Head of caudate nucleus (tissue), 42 donors: ENCODE results near the gene PEX11B.

Experiments
- DNase-seq, 42 donors: peaks; one replicate each; pipeline versions ENCODE4 v3.0.0 to v3.0.0-alpha.2; 2020 to 2021; ENCODE audit warnings: mixed read lengths in 7 of 42
- intact Hi-C: fragments of 100-400 bp; cut with DNase I; formaldehyde crosslinking; loops from one replicate; pipeline ENCODE4 v1.15.0; 2022

The PEX11B gene

GRCh38 chr1:145918992-145919939, 749 bp upstream of the PEX11B start:
- intact Hi-C loops: no loop called here
- peak in 39 of 42 donors; percentile 7 to 66 (median 39) for DNase-seq

DNA sequence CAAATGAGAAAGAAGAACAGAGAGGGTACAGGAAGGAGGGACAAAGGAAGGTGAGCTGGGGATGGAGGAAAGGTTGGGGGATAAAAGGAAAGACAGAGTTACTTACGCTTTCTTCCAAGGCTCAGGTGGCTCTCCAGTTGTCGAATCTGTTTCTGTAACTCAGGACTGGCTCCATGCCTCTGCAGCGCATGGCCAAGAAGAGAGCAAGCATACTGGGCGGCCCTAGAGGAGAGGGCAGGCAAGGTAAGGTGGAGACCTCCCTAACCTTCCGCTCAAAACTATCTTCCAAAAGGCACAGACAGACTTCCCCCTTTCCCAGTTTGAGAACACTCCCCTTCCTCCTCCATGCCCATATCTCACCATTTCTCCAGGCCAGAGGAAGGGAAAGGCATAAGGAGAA, 922 bp downstream of the PEX11B start:
- DNase-seq: no peak
- intact Hi-C loops: no loop called here

GRCh38 chr1:145916745-145917144, 1.8 kb downstream of the PEX11B start:
- intact Hi-C loops: no loop called here
- DNase-seq: no peak

- intact Hi-C loops: no loop called here
- DNase-seq: no peak
Observed at GRCh38 chr1:145912128-145912641, 6.3 kb downstream of the PEX11B start.

- intact Hi-C loops: no loop called here
- DNase-seq: no peak
Observed at GRCh38 chr1:145908653-145909052, 9.9 kb downstream of the PEX11B start.

- intact Hi-C loops: no loop called here
- no peak for DNase-seq
Observed at GRCh38 chr1:145906954-145907753, 11.4 kb downstream of the PEX11B start.

DNA sequence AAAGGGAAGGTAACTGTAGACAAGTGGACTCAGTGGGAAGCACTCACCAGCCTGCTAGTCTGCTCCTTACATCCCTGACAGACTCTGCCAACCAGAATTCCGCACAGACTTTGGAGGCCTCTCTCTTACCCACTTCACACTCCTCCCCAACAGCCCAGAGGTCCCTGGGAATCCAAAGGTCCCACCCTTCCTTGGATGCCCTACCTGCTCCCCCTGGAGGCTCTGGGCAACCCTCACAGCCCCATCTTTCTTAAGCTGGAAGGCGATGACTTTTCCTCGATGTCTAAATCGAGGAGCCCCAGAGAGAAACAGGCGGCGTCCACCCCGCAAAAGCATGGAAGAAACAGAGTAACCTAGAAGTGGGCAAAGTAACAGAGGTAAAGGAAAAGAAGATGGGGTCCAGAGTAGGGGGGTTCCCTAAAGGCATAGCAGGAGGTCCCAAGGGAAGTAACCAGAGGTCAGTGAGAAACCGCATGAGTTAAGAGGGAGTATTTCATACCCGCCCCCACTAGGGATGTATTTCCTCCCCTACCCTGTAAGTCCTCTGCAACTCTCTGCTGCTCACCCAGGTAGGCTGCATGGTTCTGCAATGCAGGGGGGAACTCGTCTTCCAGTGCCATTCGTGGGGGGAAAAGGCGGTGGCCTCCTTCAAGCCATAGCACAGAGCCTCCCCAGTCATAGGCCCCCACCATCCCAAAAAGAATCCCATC, 17.1 kb downstream of the PEX11B start:
- intact Hi-C loops: no loop called here
- DNase-seq: no peak

GRCh38 chr1:145898756-145899155, 19.8 kb downstream of the PEX11B start:
- intact Hi-C loops: loop anchor here (10.0 kb wide), 1 partner anchor 116 kb away; no protein-coding TSS in a partner anchor

DNA sequence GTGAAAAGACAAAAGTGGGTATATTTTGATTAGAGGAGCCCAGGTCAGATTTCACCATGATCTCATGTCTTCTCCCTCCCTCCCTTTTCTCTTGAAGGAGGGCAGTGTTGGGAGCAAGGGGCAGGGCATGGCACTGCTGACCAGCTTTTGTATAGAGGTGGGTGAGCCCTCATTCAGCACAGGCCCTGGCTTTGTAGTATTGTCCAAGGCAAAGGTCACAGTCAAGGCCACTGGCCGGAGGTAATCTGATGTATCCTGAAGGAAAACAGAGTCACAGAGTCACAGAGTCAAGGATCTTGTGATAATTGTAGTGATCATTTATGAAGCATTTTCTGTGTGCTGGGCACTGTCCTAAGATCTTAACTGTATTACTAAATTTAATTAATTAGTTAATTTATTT, 20.5 kb downstream of the PEX11B start:
- intact Hi-C loops: loop anchor here (10.0 kb wide), 1 partner anchor 117 kb away; no protein-coding TSS in a partner anchor
- no peak for DNase-seq

More at GRCh38 chr1:145898756-145899155, 19.8 kb downstream of the PEX11B start:
- no peak for DNase-seq

GRCh38 chr1:145895471-145895870, 23.0 kb downstream of the PEX11B start:
- no peak for DNase-seq

DNA sequence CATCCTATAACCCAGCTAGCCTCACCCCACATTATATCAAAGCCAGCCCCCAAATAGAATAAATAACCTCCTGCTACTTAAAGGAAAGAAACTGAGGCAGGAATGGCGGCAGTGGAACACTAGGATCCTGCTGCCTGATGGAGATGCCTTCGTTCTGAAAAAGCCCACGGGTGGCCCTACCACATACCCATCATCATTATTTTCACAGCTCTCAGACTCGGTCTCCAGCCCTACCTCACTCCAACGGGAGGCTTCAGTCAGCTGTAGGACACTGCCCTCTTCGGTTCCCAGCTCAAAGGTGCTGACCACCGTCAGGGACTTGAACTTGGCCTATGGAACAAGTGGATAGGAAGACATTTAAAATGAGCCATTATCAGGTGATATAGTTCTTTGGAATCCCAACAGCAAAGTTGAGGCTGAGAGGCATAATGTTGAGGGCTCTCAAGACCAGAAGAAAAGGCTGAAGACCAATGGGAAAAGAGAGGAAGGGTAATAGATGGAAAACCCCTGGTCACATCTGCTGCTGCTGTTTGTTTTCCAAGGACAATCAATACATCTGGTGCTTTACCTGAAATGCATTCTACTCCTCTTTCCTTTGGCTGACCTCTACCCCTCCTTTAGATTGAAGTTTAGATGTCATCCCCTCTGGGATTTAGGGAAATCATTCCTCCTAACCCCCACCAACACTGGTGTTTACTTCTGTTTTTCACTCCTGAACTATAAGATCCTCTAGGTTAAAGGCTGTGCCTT, 25.0 kb downstream of the PEX11B start:
- intact Hi-C loops: loop anchor here (10.0 kb wide), 1 partner anchor 121 kb away; no protein-coding TSS in a partner anchor
- no peak for DNase-seq

More at GRCh38 chr1:145895471-145895870, 23.0 kb downstream of the PEX11B start:
- intact Hi-C loops: loop anchor here (10.0 kb wide), 1 partner anchor 119 kb away; no protein-coding TSS in a partner anchor

DNA sequence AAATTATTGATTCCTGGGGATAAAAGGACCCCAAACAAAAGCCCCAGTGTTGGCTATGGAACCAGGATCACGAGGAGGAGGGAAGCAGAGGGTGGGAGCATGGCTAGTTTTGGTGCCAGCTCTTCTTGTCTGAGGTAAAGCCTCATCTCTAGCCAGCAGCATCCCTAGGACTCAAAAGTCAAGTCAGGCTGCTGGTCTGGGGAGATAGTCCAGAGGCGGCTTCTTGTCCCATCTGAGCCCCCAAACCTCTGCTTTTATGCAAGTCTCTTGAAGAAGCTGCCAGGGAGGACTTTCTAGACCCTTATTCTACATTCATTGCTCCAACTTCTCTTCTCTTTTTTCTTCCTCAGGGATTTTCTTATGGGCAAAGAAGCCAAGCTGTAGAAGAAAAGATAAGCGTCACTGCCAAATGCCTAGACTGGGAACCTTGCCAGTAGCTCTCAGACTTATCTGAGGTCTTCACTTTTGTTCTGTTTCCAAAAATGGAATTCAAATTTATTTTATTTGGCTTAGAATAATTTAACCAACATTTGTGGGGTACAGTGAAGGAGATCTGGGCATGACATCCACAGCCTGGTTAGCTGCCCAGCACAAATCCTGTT, 25.9 kb downstream of the PEX11B start:
- no peak for DNase-seq
- intact Hi-C loops: loop anchor here (10.0 kb wide), 1 partner anchor 122 kb away; no protein-coding TSS in a partner anchor

GRCh38 chr1:145891587-145892485, 26.7 kb downstream of the PEX11B start:
- intact Hi-C loops: loop anchor here (10.0 kb wide), 1 partner anchor 123 kb away; no protein-coding TSS in a partner anchor
- DNase-seq: peak; percentile 85 to 97 (median 92)

DNA sequence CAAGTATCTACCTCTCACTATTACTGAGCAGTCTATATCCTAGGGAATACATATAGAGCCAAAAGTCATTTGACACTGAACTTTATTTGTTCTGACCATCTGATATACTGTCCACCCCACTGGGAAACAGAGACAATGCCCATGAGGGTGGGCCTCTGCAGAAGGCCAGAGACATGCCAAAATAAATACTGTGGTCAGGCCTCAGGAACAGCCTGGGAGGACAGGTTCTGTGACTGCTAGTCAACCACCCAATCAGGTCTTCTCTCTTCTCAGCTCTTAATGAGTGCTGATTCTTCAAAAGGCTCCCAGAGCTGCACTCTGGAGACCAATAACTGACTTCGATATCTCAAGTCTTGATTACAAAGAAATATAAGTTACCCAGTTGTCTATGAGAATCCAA, 27.4 kb downstream of the PEX11B start:
- no peak for DNase-seq
- intact Hi-C loops: loop anchor here (10.0 kb wide), 1 partner anchor 124 kb away; no protein-coding TSS in a partner anchor

GRCh38 chr1:145889722-145890121, 28.8 kb downstream of the PEX11B start:
- intact Hi-C loops: loop anchor here (10.0 kb wide), 1 partner anchor 125 kb away; no protein-coding TSS in a partner anchor
- DNase-seq: no peak

DNA sequence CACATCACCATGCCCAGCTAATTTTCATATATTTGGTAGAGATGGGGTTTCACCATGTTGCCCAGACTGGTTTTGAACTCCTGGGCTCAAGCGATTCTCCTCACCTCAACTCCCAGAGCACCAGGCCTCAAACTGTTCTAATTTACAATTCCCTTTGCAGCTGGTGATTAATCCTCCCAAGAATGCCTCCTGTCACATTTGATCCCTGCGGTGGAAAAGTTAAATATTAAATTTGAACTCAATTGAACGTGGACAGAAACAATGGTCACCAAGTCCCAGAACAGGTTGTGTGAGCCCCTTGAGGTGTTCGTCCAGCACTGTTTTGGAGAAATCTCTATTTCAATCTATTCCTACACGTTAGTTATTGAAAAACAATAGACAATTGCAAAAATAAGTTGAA, 30.9 kb downstream of the PEX11B start:
- intact Hi-C loops: no loop called here

More for the DNA sequence above, 30.9 kb downstream of the PEX11B start:
- no peak for DNase-seq
